NCI-H446 treated with DMSO at 0.1 percent for 48 hours (cell line): ENCODE measurements around the gene CTNNA3.

ENCODE experiments used
- DNase-seq: peaks from one replicate; lab custom pipeline; 2025; lab: John Stamatoyannopoulos, UW

Gene CTNNA3

DNA sequence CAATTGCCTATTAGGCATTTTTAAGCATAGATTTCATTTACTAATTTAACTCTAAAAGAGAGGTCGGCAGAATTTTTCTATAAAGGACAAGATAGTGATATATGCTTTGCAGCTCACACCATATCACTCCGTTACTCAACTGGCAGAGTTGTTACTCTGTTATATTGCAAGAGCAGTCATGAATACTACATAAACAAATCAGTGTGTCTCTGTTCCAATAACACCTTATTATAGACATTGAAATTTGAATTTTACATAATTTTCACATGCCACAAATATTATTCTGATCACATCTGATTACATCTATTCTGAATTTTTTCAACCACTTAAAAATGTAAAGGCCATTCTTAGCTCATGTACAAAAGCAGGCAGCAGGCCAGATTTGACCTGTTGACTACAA is 1624.1 kb downstream of the CTNNA3 start:
- no peak for DNase-seq

DNA sequence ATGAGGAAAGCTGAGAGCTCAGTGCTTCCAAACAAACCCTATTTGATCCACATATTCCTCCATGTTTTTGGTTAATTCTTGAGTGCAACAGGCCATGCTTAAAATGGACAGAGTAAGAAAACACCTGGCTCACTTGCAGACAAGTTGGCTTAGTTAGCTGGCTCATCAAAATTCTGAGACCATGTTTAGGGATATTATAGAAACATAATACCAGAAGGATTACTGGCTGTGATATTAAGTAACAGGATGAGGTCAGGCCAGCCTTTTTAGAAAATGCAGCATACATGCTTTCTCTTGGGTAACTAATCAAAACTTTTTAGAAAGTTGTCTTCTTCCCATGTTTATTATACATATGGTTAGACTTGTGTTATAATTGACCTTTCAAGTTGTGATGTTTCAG is 1637.4 kb downstream of the CTNNA3 start:
- DNase-seq: no peak

DNA sequence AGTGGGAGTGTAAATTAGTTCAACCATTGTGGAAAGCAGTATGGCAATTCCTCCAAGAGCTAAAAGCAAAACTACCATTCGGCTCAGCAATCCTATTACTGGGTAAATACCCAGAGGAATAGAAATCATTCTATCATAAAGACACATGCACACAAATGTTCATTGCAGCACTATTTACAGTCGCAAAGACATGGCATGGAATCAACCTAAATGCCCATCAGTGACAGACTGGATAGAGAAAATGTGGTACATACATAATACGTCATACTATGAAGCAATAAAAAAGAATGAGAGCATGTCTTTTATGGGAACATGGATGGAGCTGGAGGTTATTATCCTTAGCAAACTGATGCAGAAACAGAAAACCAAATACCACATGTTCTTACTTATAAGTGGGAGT is 1646.7 kb downstream of the CTNNA3 start:
- no peak for DNase-seq

GRCh38 chr10:66045859-66046258 is 1650.1 kb downstream of the CTNNA3 start:
- DNase-seq: no peak

DNA sequence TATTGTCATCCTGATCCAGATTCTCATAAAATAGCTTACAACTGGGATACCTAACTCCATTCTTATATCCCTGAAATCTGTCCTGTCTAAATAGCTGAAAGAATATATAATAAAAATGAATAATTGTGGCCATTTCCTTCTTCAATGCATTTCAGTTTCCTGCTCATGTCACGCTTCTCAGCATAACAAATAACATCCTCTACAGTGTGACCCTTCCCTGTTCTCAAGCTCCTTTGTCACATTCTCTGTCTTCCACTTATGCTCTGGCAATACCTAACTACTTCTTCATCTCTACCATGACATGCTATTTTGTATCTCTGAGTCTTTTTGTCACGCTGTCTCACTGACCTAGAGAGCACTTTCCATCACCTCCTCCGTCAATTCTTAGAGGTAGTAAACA is 1654.2 kb downstream of the CTNNA3 start:
- DNase-seq: no peak

DNA sequence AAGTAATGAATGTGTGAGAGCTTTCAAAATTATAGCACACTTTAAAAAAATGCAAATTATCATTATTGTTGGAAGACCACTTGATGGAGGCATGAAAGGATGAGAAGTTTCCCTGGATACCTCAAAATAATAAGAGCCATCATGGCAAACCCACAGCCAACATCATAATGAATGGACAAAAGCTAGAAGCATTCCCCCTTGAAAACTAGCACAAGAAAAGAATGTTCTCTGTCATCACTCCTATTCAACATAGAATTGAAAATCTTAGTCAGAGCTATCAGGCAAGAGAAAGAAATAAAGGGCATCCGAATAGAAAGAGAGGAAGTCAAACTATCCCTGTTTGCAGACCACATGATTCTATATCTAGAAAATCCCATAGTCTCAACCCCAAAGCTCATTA is 1657.4 kb downstream of the CTNNA3 start:
- DNase-seq: no peak

DNA sequence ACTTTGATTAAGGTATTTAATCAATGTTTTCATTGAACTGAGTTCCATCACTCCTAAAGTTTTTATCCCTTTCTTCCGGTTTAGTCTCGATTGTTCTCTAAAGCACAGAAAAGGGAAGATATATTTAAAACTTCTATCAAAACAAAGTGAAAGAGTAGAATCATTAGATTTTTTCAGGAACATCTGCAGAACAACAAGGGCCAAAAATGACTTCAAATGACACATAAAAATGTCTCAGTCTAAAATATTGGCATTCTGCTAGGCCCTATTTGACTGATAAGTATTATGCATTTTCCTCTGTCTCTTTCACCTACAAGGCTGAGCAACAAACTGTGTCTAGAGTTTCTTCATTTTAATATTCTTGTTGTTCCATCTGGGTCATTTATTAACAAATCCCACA is 1669.7 kb downstream of the CTNNA3 start:
- no peak for DNase-seq

GRCh38 chr10:66025186-66025585 is 1670.8 kb downstream of the CTNNA3 start:
- DNase-seq: no peak

- no peak for DNase-seq
These were observed 1674.6 kb downstream of the CTNNA3 start for GRCh38 chr10:66021423-66021822.

DNA sequence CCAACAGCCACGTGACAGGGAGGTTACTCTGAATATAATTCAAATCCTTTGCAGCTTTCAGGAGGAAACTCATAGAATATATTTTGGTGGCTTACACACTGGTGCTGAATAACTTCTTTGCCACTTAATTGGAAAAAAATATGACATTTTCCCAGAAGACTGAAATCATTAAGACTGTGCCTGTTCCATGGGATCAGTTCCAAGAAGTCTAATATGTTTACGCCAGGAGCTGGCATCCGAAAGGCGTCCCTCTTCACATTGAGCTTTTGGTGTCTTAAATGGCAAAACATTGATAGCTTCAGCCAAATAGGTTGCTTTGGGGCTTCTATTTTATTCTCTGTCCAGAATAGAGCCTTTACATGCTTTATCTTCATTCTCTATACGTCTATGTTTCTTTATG is 1687.8 kb downstream of the CTNNA3 start:
- DNase-seq: no peak

GRCh38 chr10:66006411-66006810 is 1689.6 kb downstream of the CTNNA3 start:
- no peak for DNase-seq

DNA sequence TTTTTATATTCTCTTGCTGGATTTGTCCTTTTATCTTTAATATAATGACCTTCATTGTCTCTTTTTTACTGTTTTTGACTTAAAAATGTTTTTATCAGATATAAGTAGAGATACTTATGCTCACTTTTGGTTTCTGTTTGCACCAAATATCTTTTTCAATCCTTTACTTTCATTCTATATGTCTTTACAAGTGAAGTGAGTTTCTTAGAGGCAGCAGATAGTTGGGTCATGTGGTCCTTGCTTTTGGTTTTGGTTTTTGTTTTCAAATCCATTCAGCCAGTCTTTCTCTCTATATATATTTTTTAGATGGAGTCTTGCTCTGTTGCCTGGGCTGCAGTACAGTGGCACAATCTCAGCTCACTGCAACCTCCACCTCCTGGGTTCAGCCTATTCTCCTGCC is 1702.5 kb downstream of the CTNNA3 start:
- no peak for DNase-seq

DNA sequence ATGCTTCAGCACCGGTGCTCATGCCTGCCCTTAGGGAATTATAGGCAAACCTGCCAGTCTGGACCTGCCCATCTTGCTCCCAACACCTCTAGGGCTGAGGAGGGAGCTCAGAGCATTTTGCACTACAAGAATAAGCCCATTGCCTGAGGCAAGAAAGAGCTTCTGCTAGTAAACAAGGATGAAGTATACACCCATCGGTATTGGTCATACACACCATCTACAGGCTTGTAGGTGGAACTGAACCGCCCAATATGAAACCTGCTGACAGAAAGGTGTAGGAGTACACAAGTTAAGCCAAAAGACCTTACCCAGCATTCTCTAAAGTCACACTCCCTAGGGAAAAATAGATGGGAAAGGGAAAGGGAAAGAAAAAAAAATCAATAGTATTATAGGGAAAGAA is 1727.1 kb downstream of the CTNNA3 start:
- DNase-seq: no peak

DNA sequence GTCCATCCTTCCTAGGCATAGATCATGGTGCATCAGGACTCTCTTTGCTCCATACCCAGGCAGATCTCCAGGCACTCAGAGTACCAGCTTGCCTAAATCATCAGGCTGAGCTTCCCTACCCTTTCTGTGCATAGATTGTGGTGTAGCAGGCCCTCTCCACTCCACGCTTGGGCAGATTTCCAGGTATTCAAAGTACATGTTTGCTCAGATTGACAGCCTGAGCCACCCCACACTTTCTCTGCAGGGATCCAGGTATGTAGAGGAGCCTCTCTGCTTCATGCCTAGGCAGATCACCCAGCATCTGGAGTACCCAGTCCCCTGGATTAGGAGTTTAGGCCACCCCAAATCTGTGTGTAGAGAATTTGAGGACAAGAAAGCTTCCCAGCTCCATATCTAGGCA is 1727.6 kb downstream of the CTNNA3 start:
- DNase-seq: no peak

DNA sequence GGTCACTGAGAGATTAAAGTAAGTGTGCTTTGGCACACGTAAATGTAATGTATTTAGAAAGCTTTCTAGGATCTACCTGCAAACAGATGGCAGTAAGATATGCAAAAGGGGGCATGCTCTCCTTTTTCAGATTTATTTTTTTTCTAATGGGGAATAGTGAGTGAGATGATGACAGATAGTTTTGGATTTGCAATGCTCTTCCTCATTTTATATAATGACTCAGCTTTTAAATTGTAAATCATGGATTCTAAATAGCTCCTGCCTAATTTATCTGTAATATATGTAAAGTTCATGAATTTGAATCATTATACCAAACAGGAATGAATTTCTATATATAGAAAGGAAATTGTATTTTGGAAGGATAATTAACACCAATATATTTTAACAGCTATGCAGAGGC is 1731.8 kb downstream of the CTNNA3 start:
- no peak for DNase-seq

- no peak for DNase-seq
These were observed 1743.9 kb downstream of the CTNNA3 start for GRCh38 chr10:65952086-65952485.

- no peak for DNase-seq
These were observed 1745.9 kb downstream of the CTNNA3 start for GRCh38 chr10:65950075-65950474.

GRCh38 chr10:65949526-65949925 is 1746.5 kb downstream of the CTNNA3 start:
- no peak for DNase-seq

- DNase-seq: no peak
These were observed 1750.9 kb downstream of the CTNNA3 start for GRCh38 chr10:65945061-65945460.

DNA sequence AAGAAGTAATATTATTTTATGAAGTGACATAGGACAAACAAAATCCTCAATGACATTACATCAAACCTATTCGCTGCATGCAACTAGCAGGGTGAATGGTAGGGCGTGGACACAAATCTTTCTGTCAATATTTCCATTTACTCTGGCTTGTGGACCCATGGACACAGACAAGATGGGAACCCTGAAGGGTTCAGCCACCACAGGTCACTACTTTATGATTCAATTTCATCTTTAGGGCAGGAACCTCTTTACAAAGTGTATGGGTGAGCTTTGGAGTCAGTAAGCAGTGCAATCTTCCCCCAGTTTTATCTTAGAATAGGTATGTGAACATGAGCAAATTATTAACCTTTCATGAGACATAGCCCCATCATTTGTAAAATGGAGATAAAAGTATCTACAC is 1752.5 kb downstream of the CTNNA3 start:
- DNase-seq: no peak

GRCh38 chr10:65940816-65941662 is 1755.0 kb downstream of the CTNNA3 start:
- DNase-seq: no peak

DNA sequence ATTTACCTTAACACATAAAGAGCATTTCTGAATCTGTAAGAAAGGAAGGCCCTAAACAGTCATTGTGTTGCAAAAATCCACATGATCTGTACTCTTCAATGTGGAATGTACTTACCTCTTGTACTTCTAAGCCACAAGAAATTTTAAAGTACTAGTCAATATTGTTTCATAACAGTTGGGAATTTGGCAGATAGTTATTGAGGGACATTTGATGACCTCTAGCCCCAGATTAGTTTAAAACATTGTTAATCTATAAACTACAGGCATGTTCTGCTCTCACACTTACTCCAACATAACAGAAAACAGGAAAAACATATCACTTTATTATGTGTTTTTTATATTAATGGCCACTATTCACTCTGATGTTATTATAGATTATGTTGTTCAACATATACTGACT is 1755.9 kb downstream of the CTNNA3 start:
- DNase-seq: no peak

DNA sequence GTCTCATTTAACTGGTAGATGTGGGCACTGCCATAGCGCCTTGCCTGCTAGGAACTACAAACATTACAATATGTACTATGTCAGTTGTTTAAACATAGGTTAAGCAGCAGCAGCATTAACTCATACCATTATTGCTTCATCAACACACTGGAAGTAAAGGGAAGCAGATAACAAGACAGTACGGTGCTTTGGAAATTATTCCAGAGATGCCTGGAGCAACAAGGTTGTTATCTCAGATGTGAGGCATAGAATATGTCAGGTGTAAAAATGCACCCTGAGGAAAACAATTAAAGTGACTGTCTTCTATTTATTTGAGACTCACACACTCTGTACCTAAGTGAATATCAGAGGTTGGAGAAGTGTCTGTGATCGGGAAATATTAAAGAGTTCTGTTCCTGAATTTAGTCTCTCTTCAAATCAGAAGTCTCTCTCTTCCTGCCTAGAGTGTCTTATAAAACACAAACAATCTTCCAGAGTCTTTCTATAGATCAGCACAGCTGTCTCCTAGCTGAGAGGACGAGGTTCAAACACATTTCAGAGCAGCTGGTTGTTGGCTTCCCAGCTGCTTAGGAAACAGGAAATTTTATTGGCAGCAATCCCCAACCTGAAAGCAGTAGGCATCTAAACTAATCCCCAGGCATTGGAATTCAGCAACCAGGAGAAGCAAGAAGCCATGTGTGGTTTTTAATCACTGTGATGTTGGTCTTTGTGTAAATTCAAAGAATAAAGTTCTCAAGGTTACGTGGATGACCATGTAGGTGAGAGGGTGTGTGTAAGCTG is 1764.5 kb downstream of the CTNNA3 start:
- no peak for DNase-seq
